OCI-LY1 (cell line): ENCODE data around the gene ERVH48-1.

ENCODE experiments used
- CTCF ChIP-seq: fragments of 200-600 bp; sonication (generic), shearing (Covaris generic); IDR thresholded peaks from 2 replicates; pipeline ENCODE4 v1.5.1; 2017; ENCODE audit warnings: mild to moderate bottlenecking, antibody characterized with exemption, low read length, moderate library complexity, mixed read lengths
- EZH2 ChIP-seq: fragments of 200-600 bp; sonication (generic), shearing (Covaris generic); IDR thresholded peaks from 2 replicates; pipeline ENCODE4 v1.8.0; 2017; ENCODE audit warnings: borderline replicate concordance, mixed run types, mild to moderate bottlenecking, antibody characterized with exemption, low read length, moderate library complexity, mixed read lengths

- TF ChIP-seq CTCF: no peak
- no peak for TF ChIP-seq EZH2
These were observed 31.6 kb upstream of the ERVH48-1 start for GRCh38 chr21:42956824-42957630.
